GM12892 (cell line): ENCODE data around the gene FZD8.

ENCODE experiments used
- POLR2A ChIP-seq: IDR thresholded peaks from 2 replicates; pipeline ENCODE4 v1.6.1; 2011; ENCODE audit warnings: low read depth, low read length, control low read depth
- POLR2AphosphoS5 ChIP-seq: IDR thresholded peaks from 2 replicates; pipeline ENCODE4 v1.6.1; 2011; ENCODE audit warnings: low read depth, low read length, control low read depth

DNA sequence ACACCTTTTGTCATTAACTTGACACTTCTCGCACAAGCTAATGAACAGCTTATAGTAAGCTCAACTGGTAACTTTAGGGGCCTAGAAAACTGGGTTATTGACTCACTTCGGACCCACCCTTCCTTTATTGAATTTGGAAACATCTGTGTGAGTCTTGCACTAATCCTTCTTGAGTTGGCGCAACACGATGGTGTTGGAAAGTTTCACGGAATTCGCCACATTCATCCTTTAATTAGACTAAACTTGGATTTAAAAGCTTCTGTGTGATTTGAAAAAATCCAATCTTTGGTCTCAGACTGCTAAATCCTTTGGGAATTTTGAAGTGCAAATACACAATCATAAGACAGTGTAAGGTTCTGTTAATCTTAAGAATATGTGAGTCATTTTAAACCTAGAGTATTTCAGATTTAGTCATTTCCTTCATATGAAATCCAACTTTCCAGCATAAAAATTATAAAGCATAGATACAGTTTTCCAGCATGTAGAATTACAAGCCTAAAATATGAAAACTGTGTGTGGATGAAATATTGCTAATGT lies 15.1 kb downstream of the FZD8 start:
- TF ChIP-seq POLR2A (no peak), POLR2AphosphoS5 (no peak)
